SK-N-MC (cell line): ENCODE results near the gene BAMBI.

Source experiments
- EZH2 ChIP-seq: fragments of 200-600 bp; sonication (generic); IDR thresholded peaks from one replicate; pipeline ENCODE4 v1.6.1; 2017; ENCODE audit warnings: antibody characterized with exemption
- POLR2AphosphoS5 ChIP-seq: IDR thresholded peaks from 2 replicates; pipeline ENCODE4 v1.6.1; 2012; ENCODE audit warnings: mild to moderate bottlenecking, low read depth, low read length, borderline replicate concordance

DNA sequence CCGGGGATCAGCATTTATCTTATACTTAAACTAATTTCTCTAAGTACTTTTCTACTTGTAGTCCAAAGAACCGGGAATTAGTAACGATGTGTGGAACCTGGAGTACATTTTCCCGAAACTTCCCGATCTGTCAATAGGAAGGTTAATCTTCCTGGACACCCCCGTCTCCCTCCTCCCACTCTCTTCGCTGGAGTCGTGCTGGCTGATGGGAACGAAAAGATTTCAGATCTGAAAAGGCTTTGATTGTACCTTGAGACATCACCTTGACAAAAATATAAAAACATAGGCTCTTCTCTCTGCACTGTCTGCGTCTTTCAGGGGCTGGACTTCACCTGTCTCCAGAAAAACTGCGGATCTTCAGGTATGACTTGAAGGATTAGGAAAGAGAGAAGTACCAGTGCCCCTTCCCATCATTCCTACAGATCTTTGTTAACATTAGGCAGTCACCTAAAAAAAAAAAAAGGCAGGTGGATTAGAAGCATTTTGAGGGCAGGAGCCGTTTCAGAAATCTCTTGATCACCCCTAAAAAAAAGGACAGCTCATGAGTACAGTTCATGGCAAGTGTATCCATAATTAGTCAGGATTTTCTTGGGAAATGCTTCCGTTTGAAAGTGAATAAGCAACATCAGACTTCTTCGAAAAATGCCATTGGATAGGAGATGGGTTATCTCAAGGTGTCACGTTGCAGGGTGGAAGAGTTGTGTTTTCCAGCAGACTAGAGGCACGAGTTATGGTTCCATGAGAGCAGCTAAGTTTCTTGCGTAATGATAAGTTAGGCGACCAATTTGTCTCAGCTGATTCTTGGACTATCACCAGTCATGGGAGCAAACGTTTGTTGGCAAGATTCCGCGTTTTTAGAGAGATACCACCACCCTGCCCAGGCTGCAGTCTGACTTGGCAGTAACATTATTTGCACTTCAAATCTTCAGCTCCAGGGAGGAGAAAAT is 7.8 kb upstream of the BAMBI start:
- no peak for TF ChIP-seq POLR2AphosphoS5
- no peak for TF ChIP-seq EZH2
